Esophagus (tissue), 2 donors: ENCODE results near the gene MAP3K8. TPM values are rescaled to one million over a fixed set of nuclear protein-coding genes. Genes with fewer than 3 reads are reported as not detected.

Experiments
- H3K27ac ChIP-seq, 2 donors: one replicate each; pipeline ENCODE4 v1.5.1; 2013; ENCODE audit warnings: low read depth in 2 of 2, mild to moderate bottlenecking in 2 of 2, inconsistent platforms in 1 of 2, low read length in 1 of 2, moderate library complexity in 1 of 2
- H3K27me3 ChIP-seq, 2 donors: one replicate each; pipeline ENCODE4 v1.6.1; 2013; ENCODE audit warnings: low read length in 2 of 2, control low read depth in 1 of 2, mild to moderate bottlenecking in 1 of 2; ENCODE audit not compliant: insufficient read depth in 2 of 2, control insufficient read depth in 1 of 2
- H3K36me3 ChIP-seq, 2 donors: one replicate each; pipeline ENCODE4 v1.6.1; 2013; ENCODE audit warnings: low read length in 1 of 2; ENCODE audit not compliant: control insufficient read depth in 2 of 2, insufficient read depth in 2 of 2
- H3K4me1 ChIP-seq, 2 donors: one replicate each; pipeline ENCODE4 v1.6.1; 2013; ENCODE audit warnings: low read length in 1 of 2; ENCODE audit not compliant: control insufficient read depth in 2 of 2, insufficient read depth in 2 of 2
- H3K4me3 ChIP-seq, 2 donors: one replicate each; pipeline ENCODE4 v1.5.1; 2013; ENCODE audit warnings: low read length in 2 of 2, mild to moderate bottlenecking in 2 of 2, low read depth in 1 of 2, moderate library complexity in 1 of 2
- H3K9me3 ChIP-seq, 2 donors: one replicate each; pipeline ENCODE4 v1.6.1; 2013; ENCODE audit warnings: mild to moderate bottlenecking in 2 of 2, low read depth in 1 of 2, low read length in 1 of 2, moderate library complexity in 1 of 2; ENCODE audit not compliant: control insufficient read depth in 2 of 2, insufficient read depth in 1 of 2
- WGBS, 2 donors: extraction: QIAGEN DNeasy Blood & Tissue Kit; methylation state at CpG; one replicate each; pipeline ENCODE4 v1.1.7; 2013; 5-methylcytosine and 5-hydroxymethylcytosine counted together
- polyA plus RNA-seq, 2 donors: library from polyadenylated mRNA; stranded (reverse); fragments of 200-250 nt; gene quantifications; one replicate each; pipeline ENCODE4 v1.2.3, GENCODE V29; 2013
- donor health status: healthy with polysubstance abuse.
- donor health status: Bipolar disorder and iron deficiency.

MAP3K8 gene
- polyA plus RNA-seq, 2 donors, result 13.7 to 20.1 TPM

DNA sequence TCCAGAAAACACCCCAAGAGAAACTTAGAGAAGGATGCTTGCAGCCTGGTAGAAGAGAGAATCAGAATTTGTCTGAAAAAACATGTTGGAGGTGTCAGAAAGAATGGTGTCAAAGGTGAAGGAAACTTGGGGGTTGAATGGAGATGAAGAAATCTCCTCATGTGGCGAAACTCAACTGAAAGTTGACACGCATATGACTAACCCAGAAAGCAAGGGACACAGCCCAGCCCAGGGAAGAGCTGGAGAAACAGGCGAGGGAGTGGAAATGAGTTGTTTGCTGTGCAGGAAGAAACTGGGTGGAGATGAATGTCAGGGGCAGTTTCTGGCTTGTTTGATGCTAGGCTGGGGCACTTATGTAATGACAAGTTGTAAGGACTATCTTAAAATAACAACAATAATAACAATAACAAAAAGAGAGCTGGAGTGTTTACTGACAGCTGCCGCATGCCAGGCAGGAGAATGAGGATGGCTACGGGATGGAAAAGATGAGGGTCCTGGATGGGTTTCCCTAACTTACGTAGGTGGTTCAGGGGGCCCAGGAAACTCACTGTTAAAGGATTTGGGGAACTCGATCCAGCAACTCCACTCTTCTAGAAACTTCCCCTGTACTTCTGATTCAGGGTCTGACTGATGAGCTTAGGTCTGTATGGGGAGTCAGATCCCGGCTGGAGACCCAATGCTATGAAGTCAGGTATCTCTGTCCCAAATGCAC is 57.4 kb downstream of the MAP3K8 start:
- WGBS, 2 donors, result 69% methylated on average over 8 of the region's 8 CpGs
- Histone ChIP-seq H3K36me3 (no peaks in the 10 kb centered on the region), H3K27me3 (no peaks in the 10 kb centered on the region), H3K4me1 (peaks cover 0 to 3% of the 10 kb centered on the region in 2 donors), H3K27ac (peak overlapping the region; percentile 70 to 91), H3K4me3 (no peak overlapping the region), H3K9me3 (no peaks in the 10 kb centered on the region)

DNA sequence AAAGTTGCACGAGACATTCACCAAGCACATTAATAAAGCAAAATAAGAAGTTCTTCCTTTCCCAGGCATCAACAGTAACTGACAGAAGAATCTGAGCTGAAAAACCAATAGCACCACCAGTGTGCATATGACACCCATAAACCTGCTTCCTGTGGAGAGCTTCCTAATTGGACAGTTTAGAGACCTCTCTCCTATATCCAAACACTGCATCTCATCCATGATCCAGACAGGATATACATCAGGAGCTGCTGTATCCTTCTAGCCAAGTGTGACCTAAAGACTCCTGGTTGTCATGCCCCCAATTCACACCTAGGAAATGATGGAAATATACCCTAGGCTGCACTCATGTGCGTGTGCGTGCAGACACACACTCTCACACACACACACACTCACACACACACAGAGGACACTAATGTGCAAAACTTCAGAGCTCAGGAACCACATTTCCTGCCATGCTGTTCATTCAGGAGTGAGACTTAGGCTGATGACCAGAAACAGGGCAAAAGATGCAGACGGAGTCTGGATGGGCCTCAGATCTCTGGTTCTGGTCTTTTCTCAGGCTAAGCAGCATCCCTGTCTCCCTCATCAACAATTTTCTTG is 58.0 kb downstream of the MAP3K8 start:
- Histone ChIP-seq H3K27ac (peak overlapping the region; percentile 19 to 91), H3K4me3 (no peak overlapping the region), H3K9me3 (no peaks in the 10 kb centered on the region), H3K36me3 (no peaks in the 10 kb centered on the region), H3K4me1 (peaks cover 0 to 3% of the 10 kb centered on the region in 2 donors), H3K27me3 (no peaks in the 10 kb centered on the region)
- WGBS, 2 donors, result 86 to 89% methylated on average over 4 of the region's 4 CpGs

DNA sequence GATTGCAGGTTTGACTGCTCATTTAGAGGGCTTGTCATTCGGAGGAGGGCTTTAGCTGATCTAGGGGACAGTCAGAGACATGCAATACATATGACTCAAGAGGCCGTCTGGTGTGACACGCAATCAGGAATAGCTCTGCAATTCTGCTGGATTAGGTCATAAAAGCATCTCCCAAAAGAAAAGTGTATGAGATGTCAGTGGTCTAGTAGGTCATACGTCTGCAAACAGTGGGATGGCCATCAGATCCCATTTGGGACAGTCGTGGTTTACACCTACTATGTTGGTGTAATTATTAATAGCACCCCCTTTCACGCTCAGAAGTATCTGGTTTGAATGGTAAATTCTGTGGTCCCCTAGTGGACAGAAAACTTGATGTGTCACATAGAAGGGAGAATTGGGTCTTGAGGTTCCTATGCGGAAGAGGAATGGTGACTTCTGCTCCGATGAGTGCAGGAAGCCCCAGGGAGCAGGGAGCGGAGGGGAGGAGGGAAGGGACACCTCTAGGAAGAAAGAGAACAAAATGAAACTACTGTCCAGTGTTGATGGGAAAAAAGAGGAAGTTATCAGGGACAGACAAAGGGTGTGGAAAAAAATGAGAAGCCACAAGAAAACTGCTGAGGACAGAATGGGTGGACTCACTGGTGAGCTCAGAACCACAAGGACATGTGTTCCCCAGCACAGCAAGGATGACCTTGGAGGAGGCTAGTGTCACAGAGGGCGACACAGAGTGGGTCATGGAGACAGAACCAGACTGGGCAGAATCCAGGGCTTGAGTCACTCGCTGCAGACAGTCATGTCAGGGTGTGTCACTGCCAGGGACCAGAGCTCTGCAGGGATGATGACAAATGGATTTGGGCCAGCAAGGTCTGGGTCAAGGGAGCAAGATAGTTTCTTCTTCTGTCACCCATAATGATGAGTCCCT is 59.9 kb downstream of the MAP3K8 start:
- Histone ChIP-seq H3K9me3 (no peaks in the 10 kb centered on the region), H3K27me3 (no peaks in the 10 kb centered on the region), H3K27ac (peak overlapping the region; percentile 75 to 93), H3K4me3 (no peak overlapping the region), H3K36me3 (no peaks in the 10 kb centered on the region), H3K4me1 (peaks cover 0 to 6% of the 10 kb centered on the region in 2 donors)
- 71 to 83% methylated on average over 11 of the region's 11 CpGs for WGBS, 2 donors

DNA sequence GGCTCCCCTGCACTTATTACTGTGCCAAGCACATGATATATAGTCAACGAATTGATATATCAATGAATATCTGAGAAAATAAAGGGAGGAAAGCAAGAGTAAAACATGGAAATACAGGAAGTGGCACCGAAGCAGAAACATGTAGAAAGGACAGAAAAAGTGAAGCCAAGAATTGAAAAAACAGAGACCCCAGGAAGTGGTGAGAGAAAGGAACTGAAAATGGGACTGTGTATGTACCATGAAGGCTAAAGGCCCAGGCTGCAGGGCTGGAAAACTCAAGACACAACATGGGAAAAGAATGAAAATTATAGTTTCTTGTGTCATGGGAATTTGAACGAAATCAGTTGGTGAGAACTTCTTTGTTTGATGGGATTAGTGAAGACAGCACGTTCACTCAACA is 60.6 kb downstream of the MAP3K8 start:
- H3K4me1 ChIP-seq, result peaks cover 0 to 6% of the 10 kb centered on the region in 2 donors
- no peaks in the 10 kb centered on the region for H3K9me3 ChIP-seq
- H3K27ac ChIP-seq, result peak overlapping the region; percentile 20 to 26
- H3K4me3 ChIP-seq, result no peak overlapping the region
- WGBS, 2 donors, result 77 to 78% methylated on average over 4 of the region's 4 CpGs
- no peaks in the 10 kb centered on the region for H3K27me3 ChIP-seq
- no peaks in the 10 kb centered on the region for H3K36me3 ChIP-seq

DNA sequence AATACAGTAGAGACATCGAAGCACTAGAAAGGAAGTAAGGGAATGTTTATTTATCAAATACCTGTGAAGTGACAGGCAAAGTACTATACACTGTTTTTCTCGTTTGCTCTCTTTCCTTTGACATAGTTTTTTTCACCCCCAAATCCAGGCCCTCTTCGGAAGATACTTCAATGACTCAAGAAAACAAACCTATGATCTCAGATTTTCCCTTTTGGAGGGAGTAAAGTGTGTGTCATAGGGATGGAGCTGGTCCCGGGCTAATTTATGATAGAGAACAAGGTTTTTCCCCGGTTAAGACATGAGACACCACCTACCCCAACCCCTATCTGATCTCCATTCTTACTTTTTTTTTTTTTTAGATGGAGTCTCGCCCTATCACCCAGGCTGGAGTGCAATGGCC is 61.7 kb downstream of the MAP3K8 start:
- Histone ChIP-seq H3K9me3 (no peaks in the 10 kb centered on the region), H3K36me3 (no peaks in the 10 kb centered on the region), H3K27me3 (no peaks in the 10 kb centered on the region), H3K4me3 (no peak overlapping the region), H3K27ac (no peak overlapping the region), H3K4me1 (peaks cover 0 to 6% of the 10 kb centered on the region in 2 donors)
- WGBS, 2 donors, result 80 to 82% methylated on average over 6 of the region's 6 CpGs

DNA sequence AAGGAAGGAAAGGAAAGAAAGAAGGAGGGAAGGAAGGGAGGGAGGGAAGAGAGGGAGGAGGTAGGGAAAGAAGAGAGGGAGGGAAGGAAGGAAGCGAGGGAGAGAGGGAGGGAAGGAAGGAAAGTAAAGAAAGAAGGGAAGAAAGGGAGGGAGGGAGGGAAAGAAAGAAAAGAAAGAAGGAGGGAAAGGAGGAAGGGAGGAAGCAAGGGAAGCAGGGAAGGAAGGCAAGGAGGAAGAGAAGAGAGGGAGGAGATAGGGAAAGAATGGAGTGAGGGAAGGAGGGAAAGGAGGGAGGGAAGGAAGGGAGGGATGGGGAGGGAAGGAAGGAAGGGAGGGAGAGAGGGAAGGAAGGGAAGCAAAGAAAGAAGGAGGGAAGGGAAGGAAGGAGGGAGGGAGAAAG is 65.8 kb downstream of the MAP3K8 start:
- Histone ChIP-seq H3K4me3 (no peak overlapping the region), H3K36me3 (no peaks in the 10 kb centered on the region), H3K27me3 (no peaks in the 10 kb centered on the region), H3K4me1 (peaks cover 0 to 5% of the 10 kb centered on the region in 2 donors), H3K9me3 (no peaks in the 10 kb centered on the region), H3K27ac (no peak overlapping the region)
- WGBS, 2 donors, result 87 to 93% methylated on average over 1 of the region's 1 CpG

DNA sequence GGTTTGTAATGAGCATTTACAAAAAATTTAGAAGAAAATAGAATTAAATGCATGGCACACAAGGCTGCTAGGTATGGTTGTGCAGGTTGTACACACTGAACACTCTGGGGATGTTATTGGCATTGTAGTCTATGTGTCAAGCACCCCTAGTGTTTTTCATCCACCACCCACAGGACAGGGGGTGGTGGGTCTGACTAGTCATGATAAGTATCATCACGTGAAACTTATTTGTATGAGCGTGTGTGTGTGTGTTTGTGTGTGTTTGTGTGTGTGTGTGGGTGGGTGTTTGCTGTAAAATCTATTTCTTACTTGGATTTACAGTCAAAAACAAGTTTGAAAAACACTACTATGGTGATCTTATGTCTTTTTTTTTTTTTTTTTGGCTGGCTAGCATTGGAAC is 66.5 kb downstream of the MAP3K8 start:
- H3K36me3 ChIP-seq, result no peaks in the 10 kb centered on the region
- peaks cover 0 to 5% of the 10 kb centered on the region in 2 donors for H3K4me1 ChIP-seq
- WGBS, 2 donors, result 92 to 93% methylated on average over 2 of the region's 2 CpGs
- no peaks in the 10 kb centered on the region for H3K27me3 ChIP-seq
- H3K9me3 ChIP-seq, result no peaks in the 10 kb centered on the region
- no peak overlapping the region for H3K4me3 ChIP-seq
- no peak overlapping the region for H3K27ac ChIP-seq

DNA sequence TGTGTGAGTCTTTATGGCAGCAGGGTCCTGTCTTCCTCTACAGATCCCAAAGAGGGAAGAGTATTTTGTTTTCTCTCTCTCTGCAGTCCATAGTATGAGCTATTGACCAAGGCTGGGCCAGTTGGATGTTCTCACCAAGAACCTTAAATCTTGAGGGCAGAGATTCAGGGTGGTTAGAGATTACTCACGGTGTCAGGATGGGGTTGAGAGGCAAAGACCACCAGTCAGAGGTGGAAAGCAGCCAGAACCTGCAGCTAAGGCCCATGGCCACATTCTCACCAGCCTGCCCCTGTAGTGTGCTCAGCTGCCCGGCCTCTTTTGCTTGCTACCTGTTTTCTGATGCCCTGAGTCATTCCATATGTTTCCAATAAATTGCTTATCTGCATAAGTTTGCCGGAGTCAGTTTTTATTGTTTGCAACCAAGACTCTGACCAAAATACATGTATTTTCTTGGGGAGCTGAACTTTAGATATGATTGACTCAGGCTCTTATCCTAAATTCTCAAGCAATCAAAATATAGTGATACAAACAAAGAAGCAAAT is 67.0 kb downstream of the MAP3K8 start:
- peaks cover 0 to 5% of the 10 kb centered on the region in 2 donors for H3K4me1 ChIP-seq
- no peaks in the 10 kb centered on the region for H3K9me3 ChIP-seq
- 71 to 72% methylated on average over 3 of the region's 3 CpGs for WGBS, 2 donors
- H3K27ac ChIP-seq, result no peak overlapping the region
- H3K36me3 ChIP-seq, result no peaks in the 10 kb centered on the region
- H3K4me3 ChIP-seq, result no peak overlapping the region
- H3K27me3 ChIP-seq, result no peaks in the 10 kb centered on the region

DNA sequence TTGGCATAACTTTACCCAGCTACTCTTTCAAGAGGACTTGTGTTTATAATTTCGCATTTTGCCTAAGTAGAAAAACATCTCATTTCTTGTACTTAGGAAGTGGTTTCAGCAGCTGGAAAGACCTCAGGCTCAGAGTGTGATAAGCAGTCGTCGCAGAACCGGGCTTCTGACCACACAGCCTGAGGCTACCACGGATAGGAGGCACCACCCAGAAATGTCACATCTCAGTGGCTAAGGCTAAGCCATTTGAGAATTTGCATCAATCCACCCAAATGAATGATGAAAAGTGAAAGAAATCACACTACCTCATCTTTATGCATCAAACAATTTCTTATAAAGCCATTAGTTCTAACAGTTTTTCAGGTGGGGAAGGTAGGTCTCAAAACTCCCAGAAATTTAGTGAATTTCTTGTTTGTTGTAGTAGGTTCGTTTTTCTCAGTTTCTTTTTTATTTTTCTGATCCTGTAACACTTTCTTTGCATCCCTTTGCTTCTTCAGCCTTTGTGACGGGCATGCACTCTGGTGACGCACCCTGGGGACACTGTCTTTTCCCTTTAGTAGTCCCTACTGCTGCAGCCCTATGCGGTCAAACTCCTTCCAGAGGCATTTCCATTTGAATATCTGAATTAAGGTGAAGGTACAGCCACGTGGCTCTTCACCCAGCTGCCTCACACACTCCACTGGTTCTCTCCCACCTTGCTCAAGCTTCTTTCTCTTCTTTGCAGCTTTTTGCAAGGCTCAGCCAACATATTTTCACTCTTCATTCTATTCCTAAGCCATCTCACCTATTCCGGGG is 68.5 kb downstream of the MAP3K8 start:
- no peak overlapping the region for H3K27ac ChIP-seq
- no peaks in the 10 kb centered on the region for H3K36me3 ChIP-seq
- WGBS, 2 donors, result 48 to 50% methylated on average over 11 of the region's 11 CpGs
- H3K9me3 ChIP-seq, result no peaks in the 10 kb centered on the region
- no peaks in the 10 kb centered on the region for H3K27me3 ChIP-seq
- no peak overlapping the region for H3K4me3 ChIP-seq
- peaks cover 0 to 5% of the 10 kb centered on the region in 2 donors for H3K4me1 ChIP-seq
